HepG2 (cell line): ENCODE measurements around the gene ZNF444.

ENCODE experiments used
- ATF2 ChIP-seq: sonication (generic); formaldehyde crosslinking; IDR thresholded peaks from 2 replicates; pipeline ENCODE4 v1.4.0; 2020; ENCODE audit warnings: missing genetic modification reagents
- CTCF ChIP-seq: sonication (generic); formaldehyde crosslinking; IDR thresholded peaks from 2 replicates; pipeline ENCODE4 v1.5.0; 2020; ENCODE audit warnings: mild to moderate bottlenecking, missing genetic modification reagents, moderate library complexity
- EP300 ChIP-seq, 3 experiments: sonication (generic) in 1 of 3; formaldehyde crosslinking in 1 of 3; IDR thresholded peaks; 2 replicates each; pipeline versions ENCODE4 v1.5.1 to v1.6.1; 2011 to 2020; ENCODE audit warnings: low read depth in 2 of 3, low read length in 2 of 3, borderline replicate concordance in 1 of 3, improper control_type of control experiment in 1 of 3, mild to moderate bottlenecking in 1 of 3, missing genetic modification reagents in 1 of 3, moderate library complexity in 1 of 3
- HNRNPH1 ChIP-seq: fragments of 200-400 bp; formaldehyde crosslinking; optimal IDR thresholded peaks from 2 replicates; pipeline ENCODE3; 2017; ENCODE audit warnings: mild to moderate bottlenecking, low read depth, low read length
- JUND ChIP-seq: sonication (generic); formaldehyde crosslinking; IDR thresholded peaks from 2 replicates; pipeline ENCODE4 v1.8.0; 2022; ENCODE audit warnings: mild to moderate bottlenecking, missing genetic modification reagents
- MXI1 ChIP-seq: IDR thresholded peaks from 3 replicates; pipeline ENCODE4 v1.6.1; 2012; ENCODE audit warnings: low read depth, low read length, inconsistent platforms, borderline replicate concordance
- POLR2AphosphoS5 ChIP-seq: IDR thresholded peaks from 2 replicates; pipeline ENCODE4 v1.6.1; 2012; ENCODE audit warnings: low read depth, low read length
- SETDB1 ChIP-seq: sonication (generic); formaldehyde crosslinking; IDR thresholded peaks from 2 replicates; pipeline ENCODE4 v1.5.1; 2020; ENCODE audit warnings: missing genetic modification reagents, mild to moderate bottlenecking, borderline replicate concordance

- TF ChIP-seq ATF2 (no peak), CTCF (0 out of 2 replicates have a peak, but pooled peaks have one; percentile 6), MXI1 (no peak), JUND (CRISPR knock-in tag) (no peak), SETDB1 (no peak), EP300 (IDR thresholded peaks at IDR 0.05; ENCODE audit: low read depth in 2 of 2, low read length in 2 of 2) (no peak), EP300 (CRISPR knock-in tag; IDR thresholded peaks at IDR 0.05; ENCODE audit: borderline replicate concordance) (no peak), POLR2AphosphoS5 (0 out of 2 replicates have a peak, but pooled peaks have one; percentile 40), HNRNPH1 (no peak)
Observed at GRCh38 chr19:56142897-56143434, 1.9 kb downstream of the ZNF444 start.
